Frontal cortex (tissue), 4 donors: ENCODE results near the gene LAIR1. TPM values are rescaled to one million over a fixed set of nuclear protein-coding genes. Genes with fewer than 3 reads are reported as not detected.
"Not testable (repeated sequence)": the region's sequence is repeated elsewhere in the genome, so short reads cannot be mapped to it uniquely, and the experiment has no call there.

Experiments used
- DNase-seq, 2 donors: peaks; one replicate each; pipeline ENCODE4 v3.0.0; 2012; ENCODE audit warnings: low spot score in 2 of 2
- FAIRE-seq: peaks from 2 replicates; lab custom pipeline; 2012; peaks lifted over from hg19 to GRCh38; lab: Jason Lieb, UNC
- total RNA-seq: library from RNA; depleted of rRNA; stranded (reverse); fragments of >200 nt; gene quantifications from one replicate; pipeline ENCODE4 v1.2.3, GENCODE V29; 2014
- donor health status: control.
- donor health status: control.
- donor health status: control.

The LAIR1 gene
- total RNA-seq, 1 donor from 2014 or later, result 1.6 TPM

GRCh38 chr19:54379187-54379678 is 14.5 kb upstream of the LAIR1 start:
- no peak for FAIRE-seq
- no peak for DNase-seq

DNA sequence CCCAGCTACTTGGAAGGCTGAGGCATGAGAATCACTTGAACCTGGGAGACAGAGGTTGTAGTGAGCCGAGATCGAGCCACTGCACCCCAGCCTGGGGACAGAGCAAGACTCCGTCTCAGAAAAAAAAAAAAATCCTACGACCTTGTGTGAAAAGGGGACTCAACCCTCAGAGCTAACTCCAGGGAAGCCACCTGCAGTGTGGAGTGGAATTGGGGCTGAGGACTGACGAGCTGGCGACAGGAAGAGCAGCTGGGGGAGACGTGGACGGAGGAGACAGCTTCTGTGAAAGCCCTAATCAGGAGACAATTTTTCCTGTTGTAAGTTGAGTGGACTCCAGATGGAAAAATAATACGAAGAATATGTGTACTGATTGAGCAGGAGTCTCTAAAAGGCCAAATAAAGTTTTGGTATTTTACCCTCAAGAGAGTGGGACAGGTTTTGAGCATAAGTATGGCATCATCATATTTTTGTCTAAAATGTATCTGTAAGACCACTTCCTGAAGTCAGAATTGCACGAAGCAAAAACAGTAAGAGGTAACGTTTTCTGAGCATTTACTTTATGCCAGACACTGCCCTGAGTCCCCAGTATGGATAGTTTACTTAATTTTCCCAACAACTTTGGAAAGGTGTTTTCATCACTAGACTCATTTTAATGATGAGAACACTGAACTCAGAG is 12.0 kb upstream of the LAIR1 start:
- no peak for FAIRE-seq
- no peak for DNase-seq

GRCh38 chr19:54375181-54375938 is 10.6 kb upstream of the LAIR1 start:
- FAIRE-seq, DNase-seq: not testable (repeated sequence)

DNA sequence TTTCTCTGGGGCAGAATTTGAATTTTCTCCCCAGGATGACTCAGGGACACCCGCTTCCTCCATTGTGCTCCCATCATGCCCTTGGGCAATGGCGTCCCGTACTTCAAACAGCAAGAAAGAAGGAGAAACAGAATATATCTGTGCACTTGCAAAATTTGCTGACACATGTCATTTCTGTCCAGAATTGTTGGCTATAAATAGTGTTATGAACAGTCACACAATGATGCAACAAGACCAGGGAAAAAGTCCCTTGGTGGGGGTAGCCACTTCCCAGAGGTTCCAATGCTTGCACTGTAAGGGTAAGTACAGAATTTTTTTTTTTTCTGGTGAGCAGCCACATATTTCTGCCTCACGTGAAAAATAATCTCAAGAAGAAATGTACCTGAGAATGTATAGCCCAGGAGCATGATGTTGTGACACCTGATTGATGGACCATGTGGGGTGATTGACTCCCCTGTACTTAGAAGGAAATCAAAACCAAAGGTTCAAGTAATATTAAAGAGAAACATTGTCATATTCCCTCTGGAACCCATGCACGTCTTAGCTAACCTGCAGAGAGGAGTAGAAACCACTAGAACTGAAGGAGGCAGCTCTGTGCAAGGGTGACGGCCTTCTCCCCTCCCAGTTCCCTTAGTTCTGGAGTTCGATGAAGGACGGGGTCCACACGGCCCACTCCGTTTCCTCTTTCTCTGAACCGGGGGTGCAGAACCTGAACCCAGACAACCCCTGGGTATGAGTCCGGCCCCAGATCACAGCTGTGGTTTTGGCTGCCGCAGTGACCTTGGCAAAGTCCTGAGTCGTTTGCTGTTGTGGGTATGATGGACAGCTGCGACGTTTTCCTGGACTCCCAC is 9.3 kb upstream of the LAIR1 start:
- FAIRE-seq, result no peak

DNA sequence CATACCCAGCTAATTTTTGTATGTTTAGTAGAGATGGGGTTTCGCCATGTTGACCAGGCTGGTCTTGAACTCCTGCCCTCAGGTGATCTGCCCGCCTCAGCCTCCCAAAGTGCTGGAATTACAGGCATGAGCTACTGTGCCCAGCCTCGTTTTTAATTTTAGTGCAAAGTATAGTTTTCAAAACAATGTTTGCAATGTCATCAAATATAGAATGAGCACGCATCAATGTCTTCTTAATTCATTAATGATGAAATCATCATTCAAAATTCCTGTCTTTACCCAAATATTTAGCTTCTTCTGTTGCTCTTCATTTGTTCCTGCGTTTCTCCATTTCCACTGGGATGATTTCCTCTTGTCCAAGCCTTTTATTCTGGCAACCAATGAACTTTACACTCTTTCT is 6.7 kb upstream of the LAIR1 start:
- FAIRE-seq, DNase-seq: not testable (repeated sequence)

More for the DNA sequence above, 9.3 kb upstream of the LAIR1 start:
- no peak for DNase-seq

DNA sequence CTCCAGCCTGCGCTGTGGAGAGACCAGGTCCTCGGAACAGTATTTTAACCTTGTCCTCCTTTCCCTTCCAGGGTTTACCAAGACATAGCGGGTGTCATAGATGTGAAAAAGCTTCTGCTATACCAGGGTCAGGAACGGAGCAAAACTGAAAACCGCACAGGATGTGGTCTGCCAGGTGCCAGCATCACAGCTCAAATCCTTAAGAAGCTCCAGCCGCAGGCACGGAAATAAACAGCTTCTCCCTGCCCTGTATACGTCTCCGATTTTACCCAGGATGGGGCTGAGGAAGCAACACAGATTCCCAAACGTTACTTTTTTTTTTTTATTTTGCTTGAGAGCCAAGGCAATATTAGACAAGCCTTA is 5.7 kb upstream of the LAIR1 start:
- FAIRE-seq, DNase-seq: not testable (repeated sequence)

- not testable (repeated sequence) for FAIRE-seq, DNase-seq
Observed at GRCh38 chr19:54369688-54370433, 5.1 kb upstream of the LAIR1 start.

GRCh38 chr19:54369082-54369687 is 4.5 kb upstream of the LAIR1 start:
- DNase-seq (no peak), FAIRE-seq (no peak)

DNA sequence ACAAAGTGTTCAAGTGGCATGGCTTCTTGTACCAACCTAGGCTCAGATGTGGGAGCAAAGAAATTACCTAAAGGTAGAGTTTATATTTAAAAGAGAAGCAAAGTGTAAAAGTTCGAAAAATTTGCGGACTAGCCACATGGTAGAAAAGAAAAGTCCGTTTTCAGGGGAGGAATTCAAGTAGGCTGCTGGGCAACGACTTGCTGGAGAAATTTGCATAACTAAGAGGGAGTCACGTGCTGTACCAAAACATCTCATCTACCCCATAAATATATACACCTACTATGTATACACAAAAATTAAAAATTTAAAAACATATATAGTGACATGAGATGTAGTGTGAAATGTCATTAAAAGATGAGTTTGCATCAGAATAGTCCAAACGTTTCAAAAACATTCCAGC is 2.1 kb upstream of the LAIR1 start:
- DNase-seq, result no peak
- no peak for FAIRE-seq

DNA sequence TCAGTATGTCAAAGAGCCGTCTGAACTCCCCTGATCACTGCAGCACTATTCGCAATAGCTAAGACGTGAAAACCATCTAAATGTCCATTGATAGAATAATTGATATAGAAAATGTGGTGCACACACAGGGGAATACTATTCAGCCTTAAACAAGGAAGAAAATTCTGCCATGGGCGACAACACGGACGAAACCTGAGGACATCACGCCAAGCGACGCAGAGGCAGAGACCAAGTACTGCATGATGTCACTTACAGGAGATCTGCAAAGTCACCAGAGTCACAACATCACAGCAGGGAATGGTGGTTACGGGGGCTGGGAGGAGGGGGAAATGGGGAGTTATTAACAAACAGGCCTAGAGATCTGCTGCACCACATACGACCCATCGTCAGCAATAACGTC is 1.1 kb upstream of the LAIR1 start:
- not testable (repeated sequence) for DNase-seq, FAIRE-seq

DNA sequence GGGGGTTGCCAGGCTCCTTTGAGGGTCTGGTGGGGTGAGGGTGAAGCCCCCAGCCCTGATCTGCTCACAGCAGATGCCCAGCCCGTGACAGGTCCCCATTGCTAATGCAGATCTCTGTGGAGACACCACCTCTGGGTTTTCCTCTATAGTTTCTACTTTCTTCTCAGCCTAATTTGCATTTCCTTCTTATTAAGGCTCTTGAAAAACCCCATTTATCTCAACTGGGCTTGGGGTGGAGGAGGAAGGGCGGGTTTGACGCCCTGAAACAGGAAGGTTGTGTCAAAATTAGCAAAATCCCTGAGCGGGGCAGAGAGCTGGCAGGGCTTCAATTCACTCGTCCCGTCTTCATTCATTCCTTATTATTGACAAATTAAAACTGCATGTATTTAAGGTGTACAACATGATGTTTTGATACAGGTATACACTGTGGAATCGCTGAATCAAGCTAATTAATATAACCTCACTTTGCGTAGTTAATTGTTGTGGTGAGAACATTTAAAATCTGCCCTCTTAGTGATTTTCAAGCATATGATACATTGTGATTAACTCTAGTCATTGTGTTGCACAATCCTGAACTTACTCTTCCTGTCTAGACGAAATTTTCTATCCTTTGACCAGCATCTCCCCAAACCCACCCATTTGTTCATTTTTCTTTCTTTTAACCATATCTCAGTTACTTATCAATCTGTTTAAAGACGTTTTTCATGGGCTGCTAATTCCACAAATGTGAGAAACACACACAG is 2.9 kb downstream of the LAIR1 start:
- FAIRE-seq, DNase-seq: not testable (repeated sequence)

DNA sequence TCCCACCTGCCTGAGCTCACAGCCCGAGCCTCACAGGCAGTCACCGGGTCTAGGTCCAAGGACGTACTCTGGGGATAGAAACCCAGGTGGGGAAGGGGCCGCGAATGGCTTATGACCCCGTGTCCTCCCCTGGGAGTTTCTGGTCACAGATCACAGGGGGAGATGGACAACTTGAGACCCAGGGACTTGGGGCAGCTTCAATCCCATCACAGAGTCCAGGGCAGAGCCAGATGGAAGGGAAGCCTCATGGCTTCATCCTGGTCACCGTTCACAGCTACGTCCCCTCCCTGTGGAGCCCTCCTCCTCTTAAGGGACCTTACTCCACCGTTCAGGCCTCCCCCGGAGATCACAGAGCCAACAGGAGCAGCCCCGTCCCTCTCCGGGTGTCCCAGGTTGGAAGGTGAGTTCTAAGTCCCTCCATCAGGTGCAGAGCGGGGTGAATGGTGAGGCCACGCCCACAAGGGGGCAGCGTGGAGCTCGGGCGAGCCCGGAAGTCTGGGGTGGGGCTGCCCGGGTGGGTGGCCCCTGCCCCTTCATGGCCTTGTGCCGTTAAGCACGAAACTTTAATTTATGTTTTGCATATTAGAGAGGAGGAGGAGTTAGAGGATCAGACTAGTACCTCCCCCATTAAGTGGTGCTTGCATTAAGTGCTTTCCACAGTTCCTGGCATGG is 5.4 kb downstream of the LAIR1 start:
- not testable (repeated sequence) for DNase-seq, FAIRE-seq

GRCh38 chr19:54357381-54357780 is 7.3 kb downstream of the LAIR1 start:
- FAIRE-seq (no peak), DNase-seq (no peak)

GRCh38 chr19:54356444-54357056 is 8.2 kb downstream of the LAIR1 start:
- no peak for FAIRE-seq

DNA sequence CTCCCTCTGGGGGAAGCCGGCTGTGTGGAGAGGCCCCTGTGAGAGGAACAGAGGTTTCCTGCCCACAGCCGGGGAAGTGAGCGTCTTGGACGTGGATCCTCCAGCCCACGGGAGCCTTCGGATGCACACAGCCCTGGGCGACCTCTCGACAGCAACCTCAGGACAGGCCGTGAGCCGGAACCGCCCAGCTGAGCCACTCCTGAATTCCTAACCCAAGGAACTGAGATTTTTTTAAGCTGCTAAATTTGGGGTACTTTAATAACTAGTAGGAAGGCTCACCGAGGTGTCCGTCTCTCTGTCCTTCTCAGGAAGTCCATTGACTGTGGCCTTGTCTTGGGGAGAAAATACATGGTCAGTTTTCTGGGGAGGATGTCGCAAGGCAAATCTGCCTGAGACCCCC is 9.1 kb downstream of the LAIR1 start:
- FAIRE-seq (no peak), DNase-seq (no peak)

More at GRCh38 chr19:54356444-54357056, 8.2 kb downstream of the LAIR1 start:
- DNase-seq, result no peak

DNA sequence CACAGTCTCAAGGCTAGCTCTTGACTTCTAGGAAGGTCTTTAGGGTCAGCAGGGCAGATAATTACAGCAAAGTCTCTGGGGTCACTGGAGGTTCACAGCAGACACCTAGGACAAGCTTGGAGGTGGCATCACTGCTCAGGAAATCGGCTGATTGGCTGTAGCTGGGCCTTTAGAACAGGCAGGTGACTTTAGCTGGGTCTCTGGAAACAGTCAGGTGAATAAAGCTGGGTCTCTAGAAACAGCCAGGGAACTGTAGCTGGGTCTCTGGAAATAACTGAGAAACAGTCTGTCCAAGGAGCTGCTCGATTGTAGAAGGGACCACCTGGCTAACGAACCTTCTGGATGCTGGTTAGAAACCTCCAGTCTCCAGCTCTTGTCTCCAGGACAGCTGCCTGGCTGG is 10.0 kb downstream of the LAIR1 start:
- no peak for FAIRE-seq
- DNase-seq, result no peak

- DNase-seq, result no peak
- no peak for FAIRE-seq
Observed at GRCh38 chr19:54352546-54352945, 12.2 kb downstream of the LAIR1 start.
